ENCODE results near the gene SOSTDC1.
A peak's percentile ranks its signal among the peaks of the same experiment; 100 is the strongest.

Gene SOSTDC1

GRCh38 chr7:16420649-16421332, 44.7 kb downstream of the SOSTDC1 start:
- no CpG with 5 or more reads among the region's 56 CpGs for WGBS (ENCODE audit: insufficient coverage, insufficient read length)

GRCh38 chr7:16420329-16420648, 45.2 kb downstream of the SOSTDC1 start:
- no peaks in the 10 kb centered on the region for H3K9me3 ChIP-seq (ENCODE audit: control insufficient read depth, insufficient read depth, low read length)
- no peaks in the 10 kb centered on the region for H3K4me1 ChIP-seq (ENCODE audit: control insufficient read depth, insufficient read depth, low read length)
- no CpG with 5 or more reads among the region's 3 CpGs for WGBS (ENCODE audit: insufficient coverage, insufficient read length)
- H3K27me3 ChIP-seq (ENCODE audit: control insufficient read depth, insufficient read depth, low read length), result no peaks in the 10 kb centered on the region; the same call in 1 of the 2 replicates
- DNase-seq (ENCODE audit: low read depth, low spot score), result no peak
- no peaks in the 10 kb centered on the region for H3K36me3 ChIP-seq (ENCODE audit: control insufficient read depth, insufficient read depth, low read length)
- no peak overlapping the region for H3K27ac ChIP-seq (ENCODE audit: low read length)
- H3K4me3 ChIP-seq (ENCODE audit: low read length), result peak overlapping the region; percentile 85; the same call in 1 of the 2 replicates

More at GRCh38 chr7:16420649-16421332, 44.7 kb downstream of the SOSTDC1 start:
- DNase-seq (ENCODE audit: low read depth, low spot score), result peak; percentile 68
- Histone ChIP-seq H3K27me3 (ENCODE audit: control insufficient read depth, insufficient read depth, low read length) (no peaks in the 10 kb centered on the region; the same call in 1 of the 2 replicates), H3K9me3 (ENCODE audit: control insufficient read depth, insufficient read depth, low read length) (no peaks in the 10 kb centered on the region), H3K36me3 (ENCODE audit: control insufficient read depth, insufficient read depth, low read length) (no peaks in the 10 kb centered on the region), H3K4me3 (ENCODE audit: low read length) (peak overlapping the region; percentile 85), H3K27ac (ENCODE audit: low read length) (no peak overlapping the region), H3K4me1 (ENCODE audit: control insufficient read depth, insufficient read depth, low read length) (no peaks in the 10 kb centered on the region)

GRCh38 chr7:16419859-16420258, 45.7 kb downstream of the SOSTDC1 start:
- DNase-seq (ENCODE audit: low read depth, low spot score), result no peak
- no peaks in the 10 kb centered on the region for H3K9me3 ChIP-seq (ENCODE audit: control insufficient read depth, insufficient read depth, low read length)
- H3K36me3 ChIP-seq (ENCODE audit: control insufficient read depth, insufficient read depth, low read length), result no peaks in the 10 kb centered on the region
- H3K4me1 ChIP-seq (ENCODE audit: control insufficient read depth, insufficient read depth, low read length), result no peaks in the 10 kb centered on the region
- H3K27ac ChIP-seq (ENCODE audit: low read length), result no peak overlapping the region
- no peak overlapping the region for H3K4me3 ChIP-seq (ENCODE audit: low read length)
- H3K27me3 ChIP-seq (ENCODE audit: control insufficient read depth, insufficient read depth, low read length), result no peaks in the 10 kb centered on the region; the same call in 1 of the 2 replicates
- WGBS (ENCODE audit: insufficient coverage, insufficient read length), result no CpG with 5 or more reads among the region's 10 CpGs

GRCh38 chr7:16419126-16419525, 46.4 kb downstream of the SOSTDC1 start:
- Histone ChIP-seq H3K9me3 (ENCODE audit: control insufficient read depth, insufficient read depth, low read length) (no peaks in the 10 kb centered on the region), H3K27ac (ENCODE audit: low read length) (no peak overlapping the region), H3K4me1 (ENCODE audit: control insufficient read depth, insufficient read depth, low read length) (no peaks in the 10 kb centered on the region), H3K27me3 (ENCODE audit: control insufficient read depth, insufficient read depth, low read length) (no peaks in the 10 kb centered on the region; the same call in 1 of the 2 replicates), H3K36me3 (ENCODE audit: control insufficient read depth, insufficient read depth, low read length) (no peaks in the 10 kb centered on the region), H3K4me3 (ENCODE audit: low read length) (no peak overlapping the region)
- no peak for DNase-seq (ENCODE audit: low read depth, low spot score)
- no CpG with 5 or more reads among the region's 1 CpG for WGBS (ENCODE audit: insufficient coverage, insufficient read length)

GRCh38 chr7:16417906-16418305, 47.6 kb downstream of the SOSTDC1 start:
- WGBS (ENCODE audit: insufficient coverage, insufficient read length), result no CpG with 5 or more reads among the region's 1 CpG
- H3K4me1 ChIP-seq (ENCODE audit: control insufficient read depth, insufficient read depth, low read length), result no peaks in the 10 kb centered on the region

GRCh38 chr7:16416289-16417282, 49.0 kb downstream of the SOSTDC1 start:
- no CpG with 5 or more reads among the region's 7 CpGs for WGBS (ENCODE audit: insufficient coverage, insufficient read length)
- H3K36me3 ChIP-seq (ENCODE audit: control insufficient read depth, insufficient read depth, low read length), result no peaks in the 10 kb centered on the region
- H3K27me3 ChIP-seq (ENCODE audit: control insufficient read depth, insufficient read depth, low read length), result no peaks in the 10 kb centered on the region; the same call in 1 of the 2 replicates
- no peak overlapping the region for H3K27ac ChIP-seq (ENCODE audit: low read length)
- no peak for DNase-seq (ENCODE audit: low read depth, low spot score)
- no peaks in the 10 kb centered on the region for H3K4me1 ChIP-seq (ENCODE audit: control insufficient read depth, insufficient read depth, low read length)
- H3K9me3 ChIP-seq (ENCODE audit: control insufficient read depth, insufficient read depth, low read length), result no peaks in the 10 kb centered on the region
- H3K4me3 ChIP-seq (ENCODE audit: low read length), result no peak overlapping the region

More at GRCh38 chr7:16417906-16418305, 47.6 kb downstream of the SOSTDC1 start:
- Histone ChIP-seq H3K9me3 (ENCODE audit: control insufficient read depth, insufficient read depth, low read length) (no peaks in the 10 kb centered on the region), H3K27me3 (ENCODE audit: control insufficient read depth, insufficient read depth, low read length) (no peaks in the 10 kb centered on the region; the same call in 1 of the 2 replicates), H3K4me3 (ENCODE audit: low read length) (no peak overlapping the region), H3K27ac (ENCODE audit: low read length) (no peak overlapping the region), H3K36me3 (ENCODE audit: control insufficient read depth, insufficient read depth, low read length) (no peaks in the 10 kb centered on the region)
- DNase-seq (ENCODE audit: low read depth, low spot score), result no peak

GRCh38 chr7:16412274-16413254, 53.0 kb downstream of the SOSTDC1 start:
- no peak overlapping the region for H3K27ac ChIP-seq (ENCODE audit: low read length)
- no peaks in the 10 kb centered on the region for H3K27me3 ChIP-seq (ENCODE audit: control insufficient read depth, insufficient read depth, low read length)
- no peaks in the 10 kb centered on the region for H3K4me1 ChIP-seq (ENCODE audit: control insufficient read depth, insufficient read depth, low read length)
- no peaks in the 10 kb centered on the region for H3K9me3 ChIP-seq (ENCODE audit: control insufficient read depth, insufficient read depth, low read length)
- no peak for DNase-seq (ENCODE audit: low read depth, low spot score)
- no peaks in the 10 kb centered on the region for H3K36me3 ChIP-seq (ENCODE audit: control insufficient read depth, insufficient read depth, low read length)
- H3K4me3 ChIP-seq (ENCODE audit: low read length), result no peak overlapping the region
- no CpG with 5 or more reads among the region's 8 CpGs for WGBS (ENCODE audit: insufficient coverage, insufficient read length)
